IMR-90 (cell line): ENCODE measurements around the gene GABBR1. TPM values are rescaled to one million over a fixed set of nuclear protein-coding genes. Genes with fewer than 3 reads are reported as not detected.

Source experiments
- ATAC-seq: fragments of 200-7000 bp; cut with Tn5 transposase; 2 replicates; pipeline ENCODE4 v1.9.1; 2020; ENCODE audit warnings: low read depth, mild to moderate bottlenecking, moderate library complexity
- BruUV-seq: library from RNA; stranded (reverse); fragments of 400-500 nt; replicated peaks from 2 replicates; lab custom pipeline; 2021; lab: Mats Ljungman, UMichigan
- CTCF ChIA-PET: fragments of 300-600 bp; formaldehyde crosslinking; extraction: SDS; loops from one replicate; lab custom pipeline; 2021; ENCODE audit warnings: antibody characterized with exemption; lab: Yijun Ruan, JAX
- POLR2A ChIA-PET: fragments of 300-600 bp; sonication (Branson Sonifier 250); formaldehyde crosslinking; loops from one replicate; lab custom pipeline; 2022; ENCODE audit warnings: antibody characterized with exemption; ENCODE audit not compliant: unreplicated experiment; lab: Charles Lee
- DNase-seq: peaks from one replicate; pipeline ENCODE4 v3.0.0; 2013
- H2AFZ ChIP-seq: replicated peaks from 2 replicates; pipeline ENCODE3; 2013; ENCODE audit warnings: low read length, mild to moderate bottlenecking; ENCODE audit not compliant: poor library complexity
- H2AK5ac ChIP-seq: 2 replicates; pipeline ENCODE4 v1.6.1; 2013; ENCODE audit warnings: low read depth, low read length, inconsistent platforms
- H2AK9ac ChIP-seq: replicated peaks from 2 replicates; pipeline ENCODE3; 2013; ENCODE audit warnings: mild to moderate bottlenecking, low read depth, low read length, moderate library complexity; ENCODE audit not compliant: poor library complexity
- H2BK120ac ChIP-seq: 2 replicates; pipeline ENCODE4 v1.6.1; 2013; ENCODE audit warnings: low read depth, low read length, inconsistent platforms
- H2BK15ac ChIP-seq: 3 replicates; pipeline ENCODE4 v1.6.1; 2013; ENCODE audit warnings: low read depth, low read length, inconsistent platforms
- H2BK20ac ChIP-seq: 2 replicates; pipeline ENCODE4 v1.6.1; 2013; ENCODE audit warnings: low read depth, mild to moderate bottlenecking, inconsistent platforms, low read length, moderate library complexity
- H2BK5ac ChIP-seq: 2 replicates; pipeline ENCODE4 v1.6.1; 2013; ENCODE audit warnings: mild to moderate bottlenecking, low read depth, low read length, inconsistent platforms; ENCODE audit not compliant: poor library complexity, severe bottlenecking
- H3K14ac ChIP-seq: replicated peaks from 2 replicates; pipeline ENCODE4 v1.6.1; 2013; ENCODE audit warnings: low read depth, low read length, inconsistent platforms
- H3K18ac ChIP-seq: 2 replicates; pipeline ENCODE4 v1.6.1; 2013; ENCODE audit warnings: low read depth, low read length, control low read depth
- H3K23ac ChIP-seq: 2 replicates; pipeline ENCODE4 v1.6.1; 2013; ENCODE audit warnings: low read depth, low read length, inconsistent platforms
- H3K27ac ChIP-seq: 2 replicates; pipeline ENCODE4 v1.5.1; 2013; ENCODE audit warnings: mild to moderate bottlenecking, control low read depth, low read length; ENCODE audit not compliant: insufficient read depth
- H3K27me3 ChIP-seq: 2 replicates; pipeline ENCODE4 v1.6.1; 2013; ENCODE audit warnings: low read length; ENCODE audit not compliant: control insufficient read depth, insufficient read depth
- H3K36me3 ChIP-seq: 2 replicates; pipeline ENCODE4 v1.6.1; 2013; ENCODE audit warnings: low read length, mixed read lengths; ENCODE audit not compliant: control insufficient read depth, insufficient read depth
- H3K4ac ChIP-seq: 2 replicates; pipeline ENCODE4 v1.6.1; 2013; ENCODE audit warnings: low read depth, low read length, inconsistent platforms
- H3K4me1 ChIP-seq: 2 replicates; pipeline ENCODE4 v1.6.1; 2013; ENCODE audit warnings: low read length, mixed read lengths; ENCODE audit not compliant: control insufficient read depth, insufficient read depth
- H3K4me2 ChIP-seq: 2 replicates; pipeline ENCODE4 v1.6.1; 2013; ENCODE audit warnings: low read depth, mild to moderate bottlenecking, control low read depth, low read length, moderate library complexity
- H3K4me3 ChIP-seq: 2 replicates; pipeline ENCODE4 v1.5.1; 2013; ENCODE audit warnings: low read depth, mild to moderate bottlenecking, control low read depth, low read length, moderate library complexity; ENCODE audit not compliant: insufficient read depth
- H3K56ac ChIP-seq: 2 replicates; pipeline ENCODE4 v1.6.1; 2013; ENCODE audit warnings: low read length, inconsistent platforms; ENCODE audit not compliant: insufficient read depth; ENCODE audit errors: extremely low read depth
- H3K79me1 ChIP-seq, 2 experiments: 2 replicates each; pipeline ENCODE4 v1.6.1; 2013; ENCODE audit warnings: low read length in 2 of 2, inconsistent platforms in 1 of 2, low read depth in 1 of 2
- H3K9ac ChIP-seq: 2 replicates; pipeline ENCODE4 v1.6.1; 2013; ENCODE audit warnings: low read depth, low read length, control low read depth
- H3K9me1 ChIP-seq: 2 replicates; pipeline ENCODE4 v1.6.1; 2013; ENCODE audit warnings: low read length, inconsistent platforms; ENCODE audit not compliant: insufficient read depth
- H3K9me3 ChIP-seq: 2 replicates; pipeline ENCODE4 v1.6.1; 2013; ENCODE audit warnings: low read length; ENCODE audit not compliant: control insufficient read depth, insufficient read depth
- H4K20me1 ChIP-seq: 2 replicates; pipeline ENCODE4 v1.6.1; 2013; ENCODE audit warnings: low read length, inconsistent platforms; ENCODE audit not compliant: insufficient read depth
- H4K5ac ChIP-seq: 2 replicates; pipeline ENCODE4 v1.6.1; 2013; ENCODE audit warnings: mild to moderate bottlenecking, low read depth, low read length, control low read depth
- H4K8ac ChIP-seq, 2 experiments: 2 replicates each; pipeline ENCODE4 v1.6.1; 2013; ENCODE audit warnings: low read depth in 2 of 2, low read length in 2 of 2, control low read depth in 1 of 2, inconsistent platforms in 1 of 2
- H4K91ac ChIP-seq: 2 replicates; pipeline ENCODE4 v1.6.1; 2013; ENCODE audit warnings: low read depth, low read length, inconsistent platforms; ENCODE audit not compliant: insufficient read depth
- CEBPB ChIP-seq: IDR thresholded peaks from 2 replicates; pipeline ENCODE4 v1.6.1; 2012; ENCODE audit warnings: low read depth, low read length, improper control_type of control experiment
- FOS ChIP-seq: fragments of 150-350 bp; IDR thresholded peaks from 2 replicates; pipeline ENCODE4 v1.6.1; 2016; ENCODE audit warnings: low read depth, low read length
- MAFK ChIP-seq: IDR thresholded peaks from 2 replicates; pipeline ENCODE4 v1.6.1; 2012; ENCODE audit warnings: low read depth, low read length, improper control_type of control experiment
- MAZ ChIP-seq: IDR thresholded peaks from 2 replicates; pipeline ENCODE4 v1.6.1; 2012; ENCODE audit warnings: low read depth, mild to moderate bottlenecking, low read length, improper control_type of control experiment, moderate library complexity, borderline replicate concordance
- NFE2L2 ChIP-seq: fragments of 150-350 bp; IDR thresholded peaks from 2 replicates; pipeline ENCODE4 v1.6.1; 2016; ENCODE audit warnings: low read depth, mild to moderate bottlenecking, low read length
- POLR2A ChIP-seq: IDR thresholded peaks from 2 replicates; pipeline ENCODE4 v1.6.1; 2012; ENCODE audit warnings: mild to moderate bottlenecking, low read depth, low read length
- RCOR1 ChIP-seq: IDR thresholded peaks from 2 replicates; pipeline ENCODE4 v1.6.1; 2012; ENCODE audit warnings: mild to moderate bottlenecking, low read length, improper control_type of control experiment; ENCODE audit not compliant: insufficient replicate concordance
- RFX5 ChIP-seq: IDR thresholded peaks from 2 replicates; pipeline ENCODE4 v1.8.0; 2012; ENCODE audit warnings: low read depth, mild to moderate bottlenecking, low read length, moderate library complexity
- SMC3 ChIP-seq: fragments of 150-350 bp; IDR thresholded peaks from 2 replicates; pipeline ENCODE4 v1.6.1; 2016; ENCODE audit warnings: low read depth, mild to moderate bottlenecking, antibody characterized with exemption, low read length, moderate library complexity
- WGBS, 2 experiments: methylation state at CpG; one replicate each; pipeline versions ENCODE4 v1.1.5 to v1.1.7; 2013; ENCODE audit warnings: missing lambda C conversion rate in 2 of 2; ENCODE audit not compliant: insufficient read length in 1 of 2; ENCODE audit errors: extremely low coverage in 2 of 2; 5-methylcytosine and 5-hydroxymethylcytosine counted together
- dilution Hi-C: fragments of 300-500 bp; cut with HindIII; formaldehyde crosslinking; loops from one replicate; pipeline ENCODE4 v1.14.3; 2018; ENCODE audit warnings: low sequenced_read_pairs; ENCODE audit not compliant: unreplicated experiment
- in situ Hi-C: fragments of 300-500 bp; cut with MboI; formaldehyde crosslinking; loops from 3 replicates; pipeline ENCODE4 v1.14.3; 2019; ENCODE audit warnings: low sequenced_read_pairs, inconsistent platforms, mixed read lengths
- intact Hi-C: fragments of 100-400 bp; cut with micrococcal nuclease; formaldehyde crosslinking; loops from 2 replicates; pipeline ENCODE4 v1.10.0; 2022
- polyA plus RNA-seq, 3 experiments: library from polyadenylated mRNA; depleted of rRNA; stranded (reverse); fragments of >200 nt; gene quantifications; 2 replicates each; pipeline ENCODE4 v1.2.3, GENCODE V29; 2012; ENCODE audit warnings: low replicate concordance in 1 of 3
- total RNA-seq: library from RNA; depleted of rRNA; stranded (reverse); fragments of >200 nt; gene quantifications from 2 replicates; pipeline ENCODE4 v1.2.3, GENCODE V29; 2012
- TF ChIP-seq, protein P1 (sequence below): fragments of 150-350 bp; IDR thresholded peaks from 2 replicates; pipeline ENCODE4 v1.6.1; 2016; ENCODE audit warnings: low read depth, mild to moderate bottlenecking, low read length, moderate library complexity, borderline replicate concordance

Gene GABBR1
- total and polyA plus RNA-seq, 2 of the 4 experiments (the other 2 are of a cell fraction): 5.9 to 31.5 TPM

DNA sequence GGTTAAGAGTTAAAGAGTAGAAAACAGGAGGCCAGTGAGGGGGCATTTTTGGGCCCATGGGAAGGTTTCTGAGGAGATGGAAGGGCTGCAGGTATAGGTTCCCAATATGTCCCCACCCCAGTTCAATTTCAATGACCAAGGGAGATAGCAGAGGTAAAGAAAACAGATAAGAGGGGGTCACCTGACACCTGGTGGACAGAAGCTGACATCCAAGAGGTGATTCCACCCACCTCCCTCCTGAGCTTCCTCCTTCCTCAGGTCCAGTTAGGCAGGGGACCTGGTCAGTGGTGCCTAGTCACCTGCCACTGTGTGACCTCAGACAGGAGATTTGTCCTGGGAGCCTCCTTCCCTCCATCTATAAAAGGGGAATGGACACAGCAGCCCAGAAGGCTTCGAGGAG is 115.7 kb downstream of the GABBR1 start:
- Histone ChIP-seq H3K56ac (no peak overlapping the region), H3K14ac (no peak overlapping the region), H3K4me3 (no peak overlapping the region), H3K23ac (no peak overlapping the region), H2BK120ac (no peak overlapping the region), H3K27me3 (no peaks in the 10 kb centered on the region), H3K18ac (no peak overlapping the region), H2AK5ac (no peak overlapping the region), H4K5ac (no peak overlapping the region), H3K27ac (no peak overlapping the region), H4K91ac (no peak overlapping the region), H3K9me1 (no peaks in the 10 kb centered on the region), H2AK9ac (no peak overlapping the region), H3K4me1 (no peaks in the 10 kb centered on the region), H2BK15ac (no peak overlapping the region), H4K8ac (no peak overlapping the region), H3K4me2 (no peak overlapping the region), H2BK5ac (no peak overlapping the region), H4K20me1 (no peaks in the 10 kb centered on the region), H3K9me3 (peaks cover 7% of the 10 kb centered on the region; the same call in 1 of the 2 replicates), H3K79me1 (no peaks in the 10 kb centered on the region), H3K9ac (no peak overlapping the region), H2BK20ac (no peak overlapping the region), H2AFZ (no peak overlapping the region), H3K36me3 (no peaks in the 10 kb centered on the region), H3K4ac (no peak overlapping the region)
- ChIA-PET POLR2A (no interaction called here), CTCF (no interaction called here)
- no CpG with 5 or more reads among the region's 1 CpG for WGBS, 2 experiments
- TF ChIP-seq NFE2L2 (no peak), RFX5 (no peak), SMC3 (no peak), CEBPB (no peak), POLR2A (no peak), FOS (no peak), MAZ (no peak), MAFK (no peak), RCOR1 (no peak)
- TF ChIP-seq, protein P1, sequence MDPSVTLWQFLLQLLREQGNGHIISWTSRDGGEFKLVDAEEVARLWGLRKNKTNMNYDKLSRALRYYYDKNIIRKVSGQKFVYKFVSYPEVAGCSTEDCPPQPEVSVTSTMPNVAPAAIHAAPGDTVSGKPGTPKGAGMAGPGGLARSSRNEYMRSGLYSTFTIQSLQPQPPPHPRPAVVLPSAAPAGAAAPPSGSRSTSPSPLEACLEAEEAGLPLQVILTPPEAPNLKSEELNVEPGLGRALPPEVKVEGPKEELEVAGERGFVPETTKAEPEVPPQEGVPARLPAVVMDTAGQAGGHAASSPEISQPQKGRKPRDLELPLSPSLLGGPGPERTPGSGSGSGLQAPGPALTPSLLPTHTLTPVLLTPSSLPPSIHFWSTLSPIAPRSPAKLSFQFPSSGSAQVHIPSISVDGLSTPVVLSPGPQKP: no peak
- dilution Hi-C loops: no loop called here
- BruUV-seq: no TSS peak
- ATAC-seq (no peak), DNase-seq (no peak)
- intact Hi-C loops: no loop called here
- in situ Hi-C loops: no loop called here
